Astrocyte (in vitro differentiated cells and primary cell): ENCODE data around the gene ZNF462. TPM values are rescaled to one million over a fixed set of nuclear protein-coding genes. Genes with fewer than 3 reads are reported as not detected.
A peak's percentile ranks its signal among the peaks of the same experiment; 100 is the strongest.

Source experiments
- DNase-seq: peaks from one replicate; pipeline ENCODE4 v3.0.0-alpha.2; 2010; ENCODE audit warnings: low read depth
- FAIRE-seq: peaks from 2 replicates; lab custom pipeline; 2011; peaks lifted over from hg19 to GRCh38; lab: Jason Lieb, UNC
- H2AFZ ChIP-seq: 2 replicates; pipeline ENCODE4 v1.6.0; 2012; ENCODE audit warnings: low read depth, low read length, inconsistent platforms
- H3K27ac ChIP-seq: 2 replicates; pipeline ENCODE4 v1.5.1; 2011; ENCODE audit warnings: low read depth, low read length, inconsistent platforms
- H3K27me3 ChIP-seq: 2 replicates; pipeline ENCODE4 v1.6.0; 2011; ENCODE audit warnings: low read length, inconsistent platforms; ENCODE audit not compliant: insufficient read depth
- H3K36me3 ChIP-seq: 2 replicates; pipeline ENCODE4 v1.5.1; 2011; ENCODE audit warnings: low read length, inconsistent platforms; ENCODE audit not compliant: insufficient read depth
- H3K4me1 ChIP-seq: 2 replicates; pipeline ENCODE4 v1.5.1; 2011; ENCODE audit warnings: low read length, inconsistent platforms; ENCODE audit not compliant: insufficient read depth
- H3K4me2 ChIP-seq: 2 replicates; pipeline ENCODE4 v1.6.0; 2012; ENCODE audit warnings: low read length, inconsistent platforms
- H3K4me3 ChIP-seq: 2 replicates; pipeline ENCODE4 v1.5.1; 2011; ENCODE audit warnings: low read depth, mild to moderate bottlenecking, low read length, inconsistent platforms; ENCODE audit not compliant: insufficient read depth
- H3K79me2 ChIP-seq: 2 replicates; pipeline ENCODE4 v1.6.0; 2012; ENCODE audit warnings: mild to moderate bottlenecking, low read length, inconsistent platforms; ENCODE audit not compliant: insufficient read depth
- H3K9ac ChIP-seq: 2 replicates; pipeline ENCODE4 v1.6.0; 2012; ENCODE audit warnings: mild to moderate bottlenecking, low read length, inconsistent platforms
- H3K9me3 ChIP-seq: 2 replicates; pipeline ENCODE4 v1.5.1; 2012; ENCODE audit warnings: low read depth, mild to moderate bottlenecking, low read length, inconsistent platforms; ENCODE audit not compliant: insufficient read depth
- H4K20me1 ChIP-seq: 2 replicates; pipeline ENCODE4 v1.6.0; 2012; ENCODE audit warnings: low read length, inconsistent platforms; ENCODE audit not compliant: insufficient read depth
- H3K27ac Mint-ChIP-seq: one replicate; pipeline ENCODE4 v1.8.0; 2021; ENCODE audit warnings: mild to moderate bottlenecking, mixed read lengths; ENCODE audit not compliant: unreplicated experiment
- H3K27me3 Mint-ChIP-seq: one replicate; pipeline ENCODE4 v1.8.0; 2021; ENCODE audit warnings: low read depth, mixed read lengths; ENCODE audit not compliant: unreplicated experiment
- H3K36me3 Mint-ChIP-seq: one replicate; pipeline ENCODE4 v1.8.0; 2021; ENCODE audit warnings: low read depth, mixed read lengths; ENCODE audit not compliant: unreplicated experiment
- H3K4me1 Mint-ChIP-seq: one replicate; pipeline ENCODE4 v1.8.0; 2021; ENCODE audit warnings: low read depth, mixed read lengths; ENCODE audit not compliant: unreplicated experiment
- H3K4me3 Mint-ChIP-seq: one replicate; pipeline ENCODE4 v1.8.0; 2021; ENCODE audit warnings: mild to moderate bottlenecking, moderate library complexity, mixed read lengths; ENCODE audit not compliant: unreplicated experiment
- H3K9me3 Mint-ChIP-seq: one replicate; pipeline ENCODE4 v1.8.0; 2021; ENCODE audit warnings: mild to moderate bottlenecking, mixed read lengths; ENCODE audit not compliant: unreplicated experiment
- CTCF ChIP-seq: IDR thresholded peaks from 2 replicates; pipeline ENCODE4 v1.5.1; 2011; ENCODE audit warnings: low read depth, mild to moderate bottlenecking, inconsistent platforms, low read length, moderate library complexity; ENCODE audit not compliant: insufficient read depth
- EZH2 ChIP-seq: IDR thresholded peaks from 2 replicates; pipeline ENCODE4 v1.6.1; 2012; ENCODE audit warnings: mild to moderate bottlenecking, low read length, inconsistent platforms; ENCODE audit not compliant: insufficient read depth
- total RNA-seq: library from RNA; stranded (reverse); gene quantifications from 2 replicates; pipeline ENCODE4 v1.2.1, GENCODE V29; 2021

The ZNF462 gene
- total RNA-seq, 1 donor from 2014 or later: 126 TPM

- no peaks in the 10 kb centered on the region for H3K9me3 ChIP-seq
- H3K4me3 Mint-ChIP-seq: peak overlapping the region; percentile 62
- no peaks in the 10 kb centered on the region for H3K9me3 Mint-ChIP-seq
- H3K36me3 ChIP-seq: no peaks in the 10 kb centered on the region
- no peak overlapping the region for H2AFZ ChIP-seq
- H3K4me2 ChIP-seq: no peak overlapping the region
- H3K4me1 Mint-ChIP-seq: peaks cover 8% of the 10 kb centered on the region
- no peak for TF ChIP-seq CTCF
- no peak for TF ChIP-seq EZH2
- FAIRE-seq (no peak), DNase-seq (no peak)
- H3K27ac Mint-ChIP-seq: peak overlapping the region; percentile 47
- no peak overlapping the region for H3K4me3 ChIP-seq
- H3K27me3 Mint-ChIP-seq: no peaks in the 10 kb centered on the region
- H4K20me1 ChIP-seq: no peaks in the 10 kb centered on the region
- no peak overlapping the region for H3K9ac ChIP-seq
- H3K4me1 ChIP-seq: peaks cover 2% of the 10 kb centered on the region
- no peaks in the 10 kb centered on the region for H3K36me3 Mint-ChIP-seq
- H3K79me2 ChIP-seq: peaks cover 7% of the 10 kb centered on the region
- no peaks in the 10 kb centered on the region for H3K27me3 ChIP-seq
- no peak overlapping the region for H3K27ac ChIP-seq
These were observed 5.0 kb upstream of the ZNF462 start for GRCh38 chr9:106857811-106858470.

GRCh38 chr9:106859957-106860720, 2.8 kb upstream of the ZNF462 start:
- Histone ChIP-seq H3K79me2 (peaks cover 27% of the 10 kb centered on the region), H2AFZ (peak overlapping the region; percentile 85), H3K9me3 (no peaks in the 10 kb centered on the region), H3K27ac (peak overlapping the region; percentile 46), H3K4me3 (peak overlapping the region; percentile 93), H4K20me1 (no peaks in the 10 kb centered on the region), H3K27me3 (no peaks in the 10 kb centered on the region), H3K36me3 (no peaks in the 10 kb centered on the region), H3K4me1 (peaks cover 7% of the 10 kb centered on the region), H3K4me2 (peak overlapping the region; percentile 97), H3K9ac (peak overlapping the region; percentile 88)
- H3K4me3 Mint-ChIP-seq: peak overlapping the region; percentile 100
- H3K27ac Mint-ChIP-seq: peak overlapping the region; percentile 98
- DNase-seq (peak; percentile 12), FAIRE-seq (no peak)
- peak; percentile 29 for TF ChIP-seq EZH2
- TF ChIP-seq CTCF: no peak
- peaks cover 2% of the 10 kb centered on the region for H3K36me3 Mint-ChIP-seq
- H3K4me1 Mint-ChIP-seq: peaks cover 8% of the 10 kb centered on the region
- H3K27me3 Mint-ChIP-seq: no peaks in the 10 kb centered on the region
- no peaks in the 10 kb centered on the region for H3K9me3 Mint-ChIP-seq
